SU-DHL-6 (cell line): ENCODE data around the gene ARFGAP3.

Source experiments
- H2AFZ ChIP-seq: fragments of 200-600 bp; sonication (generic); 2 replicates; pipeline ENCODE4 v1.6.1; 2014; ENCODE audit warnings: low read depth, mild to moderate bottlenecking, moderate library complexity, mixed read lengths, antibody characterized with exemption, low read length; ENCODE audit not compliant: severe bottlenecking
- H3F3A ChIP-seq: fragments of 200-600 bp; shearing (Covaris generic); 2 replicates; pipeline ENCODE4 v1.6.0; 2016; ENCODE audit warnings: antibody characterized with exemption, mild to moderate bottlenecking; ENCODE audit not compliant: insufficient read depth
- H3K27ac ChIP-seq: fragments of 200-600 bp; sonication (generic); 2 replicates; pipeline ENCODE4 v1.5.1; 2016; ENCODE audit warnings: low read depth, mild to moderate bottlenecking, low read length, moderate library complexity, mixed read lengths
- H3K27me3 ChIP-seq: fragments of 200-600 bp; sonication (generic), shearing (Covaris generic); 2 replicates; pipeline ENCODE4 v1.6.0; 2014; ENCODE audit warnings: mild to moderate bottlenecking, low read length
- H3K36me3 ChIP-seq: fragments of 200-600 bp; sonication (generic); 2 replicates; pipeline ENCODE4 v1.6.1; 2014; ENCODE audit warnings: mild to moderate bottlenecking, low read length, mixed read lengths
- H3K4me2 ChIP-seq: fragments of 300-600, 200-600 bp; shearing (Covaris generic), sonication (generic); 2 replicates; pipeline ENCODE4 v1.6.0; 2014; ENCODE audit warnings: low read length, low read depth, mild to moderate bottlenecking; ENCODE audit not compliant: poor library complexity, severe bottlenecking
- H3K4me3 ChIP-seq: fragments of 200-600 bp; sonication (generic); 2 replicates; pipeline ENCODE4 v1.5.1; 2014; ENCODE audit warnings: antibody characterized with exemption, low read length, mild to moderate bottlenecking, mixed read lengths; ENCODE audit not compliant: insufficient read depth, poor library complexity, severe bottlenecking
- H3K79me2 ChIP-seq: fragments of 200-600 bp; sonication (generic); 2 replicates; pipeline ENCODE4 v1.6.1; 2014; ENCODE audit warnings: mild to moderate bottlenecking, low read length, moderate library complexity; ENCODE audit not compliant: insufficient read depth
- H3K9ac ChIP-seq: fragments of 200-600 bp; sonication (generic); 2 replicates; pipeline ENCODE4 v1.7.0; 2014; ENCODE audit warnings: mild to moderate bottlenecking, low read length
- H3K9me2 ChIP-seq: fragments of 200-600 bp; sonication (generic); replicated peaks from 2 replicates; pipeline ENCODE4 v1.6.1; 2014; ENCODE audit warnings: low read length; ENCODE audit not compliant: insufficient read depth
- H3K9me3 ChIP-seq: fragments of 200-600 bp; sonication (generic); 2 replicates; pipeline ENCODE4 v1.6.1; 2014; ENCODE audit warnings: low read length, mixed read lengths; ENCODE audit not compliant: insufficient read depth
- H4K20me1 ChIP-seq: fragments of 200-600 bp; sonication (generic); 2 replicates; pipeline ENCODE4 v1.6.1; 2014; ENCODE audit warnings: low read depth, mild to moderate bottlenecking, antibody characterized with exemption, low read length, moderate library complexity, mixed read lengths
- CTCF ChIP-seq: fragments of 200-600 bp; sonication (generic); IDR thresholded peaks from one replicate; pipeline ENCODE4 v1.5.1; 2017; ENCODE audit warnings: antibody characterized with exemption, mild to moderate bottlenecking, low read length, moderate library complexity; ENCODE audit not compliant: insufficient read depth, poor library complexity, severe bottlenecking
- EZH2phosphoT487 ChIP-seq: fragments of 200-600 bp; sonication (generic), shearing (Covaris generic); conservative IDR thresholded peaks from 2 replicates; pipeline ENCODE4 v1.6.1; 2018; ENCODE audit warnings: mild to moderate bottlenecking, antibody characterized with exemption, low read length, moderate library complexity, mixed read lengths

The ARFGAP3 gene

DNA sequence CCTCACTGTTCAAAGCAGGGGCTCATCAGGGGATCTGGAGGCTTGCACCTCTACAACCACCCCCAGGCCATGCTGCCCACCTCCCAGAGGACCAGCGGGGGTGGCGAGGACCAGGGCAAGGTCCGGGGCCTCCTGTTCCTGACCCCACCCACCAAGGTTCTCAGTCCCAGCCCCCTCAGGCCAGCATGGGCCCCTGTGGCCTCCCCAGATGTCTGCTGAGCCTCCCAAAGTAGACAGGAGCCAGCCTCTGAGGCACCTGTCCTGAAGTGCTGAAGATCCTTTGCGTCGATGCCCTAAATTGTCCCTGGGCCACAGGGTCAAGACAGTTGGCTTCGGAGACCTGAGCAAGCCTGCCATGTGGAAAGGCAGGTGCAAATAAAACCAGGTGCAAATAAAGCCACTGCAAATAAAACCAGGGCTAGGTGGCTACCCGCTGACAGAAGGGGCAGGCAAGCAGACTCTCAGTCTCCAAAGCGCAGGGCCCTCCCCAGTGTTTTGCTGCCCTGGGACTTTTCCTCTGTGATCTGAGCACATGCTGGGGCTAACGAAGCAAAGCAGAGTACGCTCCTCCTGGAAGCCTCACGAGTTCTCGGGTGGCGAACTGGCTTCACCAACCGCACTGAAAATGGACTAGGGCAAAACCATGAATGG is 22.4 kb upstream of the ARFGAP3 start:
- H3K36me3 ChIP-seq = no peaks in the 10 kb centered on the region
- H3K9me2 ChIP-seq = no peaks in the 10 kb centered on the region
- no peak overlapping the region for H3K9ac ChIP-seq
- no peak overlapping the region for H3K4me3 ChIP-seq
- no peak overlapping the region for H2AFZ ChIP-seq
- H3K4me2 ChIP-seq = no peak overlapping the region
- no peak overlapping the region for H3K27ac ChIP-seq
- H3K27me3 ChIP-seq = no peaks in the 10 kb centered on the region
- H4K20me1 ChIP-seq = no peaks in the 10 kb centered on the region
- H3K79me2 ChIP-seq = no peaks in the 10 kb centered on the region
- no peaks in the 10 kb centered on the region for H3K9me3 ChIP-seq
- no peaks in the 10 kb centered on the region for H3F3A ChIP-seq
- TF ChIP-seq EZH2phosphoT487 = no peak
- no peak for TF ChIP-seq CTCF

DNA sequence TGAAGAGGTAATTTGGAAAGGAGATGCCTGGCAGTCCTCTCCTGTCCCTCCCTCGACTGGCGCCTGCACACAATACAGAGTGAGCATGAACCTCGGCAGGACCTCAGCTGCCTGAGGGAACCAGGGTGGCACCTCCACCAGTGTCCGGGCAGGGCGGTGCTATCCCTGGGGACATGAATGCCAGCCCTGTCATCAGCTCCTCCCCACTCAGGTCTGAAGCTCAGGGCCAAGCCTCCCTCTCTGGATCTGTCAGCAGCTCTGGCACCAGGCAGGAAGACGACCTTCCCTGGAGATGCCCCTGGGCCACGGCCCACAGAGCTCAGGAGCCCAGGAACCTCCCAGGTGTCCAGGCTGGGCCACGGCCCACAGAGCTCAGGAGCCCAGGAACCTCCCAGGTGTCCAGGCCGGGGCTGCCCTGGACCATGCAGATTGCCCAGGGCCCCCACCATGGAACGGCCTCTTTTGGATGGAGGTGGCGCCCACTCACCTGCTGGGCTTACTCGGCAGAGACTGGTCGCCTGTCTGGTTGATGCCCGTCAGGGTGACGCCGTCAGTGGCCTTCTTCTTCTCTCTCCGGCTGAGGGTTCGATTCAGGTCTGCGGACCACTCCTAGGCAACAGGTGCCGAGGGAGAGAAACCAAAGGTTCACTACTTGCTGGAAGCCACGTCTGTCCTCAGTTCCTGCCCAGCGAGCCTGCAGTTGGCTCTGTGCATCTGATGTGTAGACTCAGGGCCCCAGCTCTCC is 21.7 kb upstream of the ARFGAP3 start:
- no peaks in the 10 kb centered on the region for H3K27me3 ChIP-seq
- no peak overlapping the region for H2AFZ ChIP-seq
- H3K9me2 ChIP-seq = no peaks in the 10 kb centered on the region
- H3K27ac ChIP-seq = no peak overlapping the region
- no peak overlapping the region for H3K4me2 ChIP-seq
- H3F3A ChIP-seq = no peaks in the 10 kb centered on the region
- no peaks in the 10 kb centered on the region for H3K36me3 ChIP-seq
- TF ChIP-seq CTCF (no peak), EZH2phosphoT487 (no peak)
- H4K20me1 ChIP-seq = no peaks in the 10 kb centered on the region
- H3K4me3 ChIP-seq = no peak overlapping the region
- no peaks in the 10 kb centered on the region for H3K79me2 ChIP-seq
- no peak overlapping the region for H3K9ac ChIP-seq
- H3K9me3 ChIP-seq = no peaks in the 10 kb centered on the region

GRCh38 chr22:42877597-42878340 is 20.7 kb upstream of the ARFGAP3 start:
- Histone ChIP-seq H3K9me3 (no peaks in the 10 kb centered on the region), H4K20me1 (no peaks in the 10 kb centered on the region), H3K4me3 (no peak overlapping the region), H3K4me2 (no peak overlapping the region), H3K9me2 (no peaks in the 10 kb centered on the region), H3K79me2 (no peaks in the 10 kb centered on the region), H3K9ac (no peak overlapping the region), H2AFZ (no peak overlapping the region), H3K36me3 (no peaks in the 10 kb centered on the region), H3K27ac (no peak overlapping the region), H3F3A (no peaks in the 10 kb centered on the region), H3K27me3 (no peaks in the 10 kb centered on the region)
- TF ChIP-seq CTCF = no peak
- TF ChIP-seq EZH2phosphoT487 = no peak
